Right lobe of liver (tissue), 4 donors: ENCODE data around the gene PRR14.

Experiments used
- POLR2A ChIP-seq: fragments of 450-650 bp; IDR thresholded peaks from one replicate; pipeline ENCODE4 v1.6.1; 2017; ENCODE audit warnings: antibody characterized with exemption, mild to moderate bottlenecking
- TF ChIP-seq, protein P1 (sequence below), 4 donors: fragments of 200-600 bp in 3 of 4; fragments of 450-650 bp in 1 of 4; IDR thresholded peaks; one replicate each; pipeline versions ENCODE4 v1.5.1 to v1.8.0; 2016 to 2022; ENCODE audit warnings: antibody characterized with exemption in 4 of 4, mild to moderate bottlenecking in 2 of 4
- donor health status: DM: no; HTN: no; CAD: no.
- donor health status: DM: no; HTN: no; CAD: no.
- donor health status: DM: no; HTN: yes; CAD: no.

DNA sequence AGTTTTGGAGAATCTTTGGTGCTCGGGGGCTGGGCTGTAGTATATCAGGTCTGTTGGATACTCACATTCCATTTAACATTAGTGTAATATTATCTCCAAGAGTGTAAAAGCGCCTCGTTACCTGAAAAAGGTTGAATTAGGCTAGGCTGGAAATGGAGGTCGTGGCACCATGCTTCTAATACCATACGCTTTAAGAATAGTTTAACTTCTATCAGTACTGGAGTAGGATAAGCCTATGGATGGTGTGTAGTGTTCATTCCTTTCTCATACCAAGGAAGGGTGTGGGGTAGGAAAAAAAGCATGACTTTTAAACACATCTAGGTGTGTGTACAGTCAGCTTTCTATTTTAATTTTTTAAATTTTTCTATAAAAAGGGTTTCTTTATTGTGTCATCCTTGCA is 50.2 kb downstream of the PRR14 start:
- TF ChIP-seq, protein P1, sequence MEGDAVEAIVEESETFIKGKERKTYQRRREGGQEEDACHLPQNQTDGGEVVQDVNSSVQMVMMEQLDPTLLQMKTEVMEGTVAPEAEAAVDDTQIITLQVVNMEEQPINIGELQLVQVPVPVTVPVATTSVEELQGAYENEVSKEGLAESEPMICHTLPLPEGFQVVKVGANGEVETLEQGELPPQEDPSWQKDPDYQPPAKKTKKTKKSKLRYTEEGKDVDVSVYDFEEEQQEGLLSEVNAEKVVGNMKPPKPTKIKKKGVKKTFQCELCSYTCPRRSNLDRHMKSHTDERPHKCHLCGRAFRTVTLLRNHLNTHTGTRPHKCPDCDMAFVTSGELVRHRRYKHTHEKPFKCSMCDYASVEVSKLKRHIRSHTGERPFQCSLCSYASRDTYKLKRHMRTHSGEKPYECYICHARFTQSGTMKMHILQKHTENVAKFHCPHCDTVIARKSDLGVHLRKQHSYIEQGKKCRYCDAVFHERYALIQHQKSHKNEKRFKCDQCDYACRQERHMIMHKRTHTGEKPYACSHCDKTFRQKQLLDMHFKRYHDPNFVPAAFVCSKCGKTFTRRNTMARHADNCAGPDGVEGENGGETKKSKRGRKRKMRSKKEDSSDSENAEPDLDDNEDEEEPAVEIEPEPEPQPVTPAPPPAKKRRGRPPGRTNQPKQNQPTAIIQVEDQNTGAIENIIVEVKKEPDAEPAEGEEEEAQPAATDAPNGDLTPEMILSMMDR (IDR thresholded peaks at IDR 0.05), result no peak
- TF ChIP-seq POLR2A, result no peak
